ENCODE measurements around the gene UBE2E1.

- TF ChIP-seq POLR2A (IDR thresholded peaks at IDR 0.05; ENCODE audit: low read depth): no peak
- TF ChIP-seq POLR2AphosphoS5 (IDR thresholded peaks at IDR 0.05): no peak
Measured at GRCh38 chr3:23938688-23939087, 132.9 kb downstream of the UBE2E1 start.
